Measurements from ENCODE around the gene KRT78.
A peak's percentile ranks its signal among the peaks of the same experiment; 100 is the strongest.

The KRT78 gene

DNA sequence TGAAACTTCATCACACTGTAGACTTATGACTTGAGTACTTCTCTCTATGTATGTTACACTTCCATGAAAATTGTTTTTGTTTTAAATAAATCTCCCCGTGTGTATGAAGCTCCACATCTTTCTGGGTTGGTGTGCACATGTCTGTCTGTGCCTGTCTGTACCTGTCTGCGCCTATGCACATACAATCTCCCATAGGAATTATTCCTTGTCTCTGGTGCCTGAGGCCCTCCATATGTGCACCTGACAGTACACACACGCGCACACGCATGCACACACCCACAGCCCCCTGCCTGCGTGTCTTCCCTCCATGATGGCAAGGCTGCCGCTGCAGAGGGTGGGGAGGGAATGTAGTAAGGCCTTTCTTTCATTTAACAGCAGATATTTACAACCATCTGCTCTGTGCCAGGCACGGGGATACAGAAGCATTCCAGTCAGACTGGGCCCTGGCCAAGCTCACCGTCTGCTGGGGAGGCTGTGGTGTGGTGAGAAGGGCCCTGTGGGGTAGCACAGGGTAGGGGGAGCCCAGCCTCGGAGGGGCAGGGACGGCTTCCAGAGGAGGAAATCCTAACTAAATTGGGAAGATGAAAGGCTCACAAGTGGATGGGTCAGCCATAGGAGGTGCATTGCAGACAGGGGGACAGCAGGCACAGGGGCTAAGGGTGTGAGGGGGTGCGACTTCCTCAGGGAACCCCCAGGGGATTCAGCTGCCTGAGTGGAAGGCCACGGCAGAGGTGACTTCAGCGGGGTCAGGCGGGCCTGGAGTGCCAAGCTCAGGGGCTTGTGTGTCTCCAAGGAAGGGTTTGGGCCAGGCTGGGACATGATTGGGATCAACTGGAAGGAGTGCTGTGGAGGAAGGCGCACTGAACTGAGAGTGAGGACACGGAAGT lies 30.0 kb upstream of the KRT78 start:
- Histone ChIP-seq H3K36me3 (ENCODE audit: insufficient read depth, low read length) (no peaks in the 10 kb centered on the region), H3K4me1 (ENCODE audit: insufficient read depth, low read length, poor library complexity, severe bottlenecking) (peaks cover 15% of the 10 kb centered on the region), H3K27me3 (ENCODE audit: insufficient read depth, low read length, poor library complexity, severe bottlenecking) (no peaks in the 10 kb centered on the region), H3K9me3 (ENCODE audit: insufficient read depth, low read depth, low read length) (no peaks in the 10 kb centered on the region), H2AFZ (ENCODE audit: low read length) (no peak overlapping the region), H3K4me3 (ENCODE audit: low read length, poor library complexity, severe bottlenecking) (no peak overlapping the region), H3F3A (ENCODE audit: low read depth) (no peaks in the 10 kb centered on the region), H3K9ac (ENCODE audit: low read depth, low read length, poor library complexity, severe bottlenecking) (peak overlapping the region; percentile 17), H3K9me2 (replicated peaks; ENCODE audit: low read depth, low read length) (no peaks in the 10 kb centered on the region), H4K20me1 (ENCODE audit: insufficient read depth, low read length, poor library complexity, severe bottlenecking) (no peaks in the 10 kb centered on the region), H3K4me2 (ENCODE audit: low read depth, low read length, poor library complexity, severe bottlenecking) (no peak overlapping the region), H3K79me2 (ENCODE audit: insufficient read depth, low read length) (no peaks in the 10 kb centered on the region)
- TF ChIP-seq, protein P1, sequence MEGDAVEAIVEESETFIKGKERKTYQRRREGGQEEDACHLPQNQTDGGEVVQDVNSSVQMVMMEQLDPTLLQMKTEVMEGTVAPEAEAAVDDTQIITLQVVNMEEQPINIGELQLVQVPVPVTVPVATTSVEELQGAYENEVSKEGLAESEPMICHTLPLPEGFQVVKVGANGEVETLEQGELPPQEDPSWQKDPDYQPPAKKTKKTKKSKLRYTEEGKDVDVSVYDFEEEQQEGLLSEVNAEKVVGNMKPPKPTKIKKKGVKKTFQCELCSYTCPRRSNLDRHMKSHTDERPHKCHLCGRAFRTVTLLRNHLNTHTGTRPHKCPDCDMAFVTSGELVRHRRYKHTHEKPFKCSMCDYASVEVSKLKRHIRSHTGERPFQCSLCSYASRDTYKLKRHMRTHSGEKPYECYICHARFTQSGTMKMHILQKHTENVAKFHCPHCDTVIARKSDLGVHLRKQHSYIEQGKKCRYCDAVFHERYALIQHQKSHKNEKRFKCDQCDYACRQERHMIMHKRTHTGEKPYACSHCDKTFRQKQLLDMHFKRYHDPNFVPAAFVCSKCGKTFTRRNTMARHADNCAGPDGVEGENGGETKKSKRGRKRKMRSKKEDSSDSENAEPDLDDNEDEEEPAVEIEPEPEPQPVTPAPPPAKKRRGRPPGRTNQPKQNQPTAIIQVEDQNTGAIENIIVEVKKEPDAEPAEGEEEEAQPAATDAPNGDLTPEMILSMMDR (conservative IDR thresholded peaks at IDR 0.05; ENCODE audit: low read length), result no peak
- TF ChIP-seq EZH2phosphoT487 (IDR thresholded peaks at IDR 0.05; ENCODE audit: borderline replicate concordance), result no peak

DNA sequence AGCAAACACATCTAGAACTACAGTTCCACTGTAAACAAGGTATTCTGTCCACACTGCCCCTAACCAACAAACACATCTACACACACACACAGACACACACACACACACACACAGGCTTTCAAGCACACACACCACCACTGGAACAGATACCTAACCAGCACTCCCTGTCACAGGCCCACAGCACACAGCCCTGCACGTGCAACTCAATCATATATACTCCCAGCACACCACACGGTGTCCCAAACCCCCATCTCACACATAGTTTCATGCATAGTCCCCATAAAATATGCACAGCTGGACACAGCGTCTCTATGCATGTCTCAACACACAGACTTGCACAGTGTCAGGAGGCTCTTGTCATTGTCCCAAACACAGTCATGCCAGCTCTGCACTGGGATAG lies 28.4 kb upstream of the KRT78 start:
- H2AFZ ChIP-seq (ENCODE audit: low read length), result no peak overlapping the region
- TF ChIP-seq, protein P1 (conservative IDR thresholded peaks at IDR 0.05; ENCODE audit: low read length), result no peak
- no peak for TF ChIP-seq EZH2phosphoT487 (IDR thresholded peaks at IDR 0.05; ENCODE audit: borderline replicate concordance)
- H3K36me3 ChIP-seq (ENCODE audit: insufficient read depth, low read length), result no peaks in the 10 kb centered on the region
- no peaks in the 10 kb centered on the region for H3F3A ChIP-seq (ENCODE audit: low read depth)
- no peak overlapping the region for H3K4me3 ChIP-seq (ENCODE audit: low read length, poor library complexity, severe bottlenecking)
- H3K27me3 ChIP-seq (ENCODE audit: insufficient read depth, low read length, poor library complexity, severe bottlenecking), result no peaks in the 10 kb centered on the region
- H3K79me2 ChIP-seq (ENCODE audit: insufficient read depth, low read length), result no peaks in the 10 kb centered on the region
- H3K9me3 ChIP-seq (ENCODE audit: insufficient read depth, low read depth, low read length), result no peaks in the 10 kb centered on the region
- peaks cover 24% of the 10 kb centered on the region for H3K4me1 ChIP-seq (ENCODE audit: insufficient read depth, low read length, poor library complexity, severe bottlenecking)
- H3K9me2 ChIP-seq (replicated peaks; ENCODE audit: low read depth, low read length), result no peaks in the 10 kb centered on the region
- H3K4me2 ChIP-seq (ENCODE audit: low read depth, low read length, poor library complexity, severe bottlenecking), result no peak overlapping the region
- no peak overlapping the region for H3K9ac ChIP-seq (ENCODE audit: low read depth, low read length, poor library complexity, severe bottlenecking)
- H4K20me1 ChIP-seq (ENCODE audit: insufficient read depth, low read length, poor library complexity, severe bottlenecking), result no peaks in the 10 kb centered on the region

DNA sequence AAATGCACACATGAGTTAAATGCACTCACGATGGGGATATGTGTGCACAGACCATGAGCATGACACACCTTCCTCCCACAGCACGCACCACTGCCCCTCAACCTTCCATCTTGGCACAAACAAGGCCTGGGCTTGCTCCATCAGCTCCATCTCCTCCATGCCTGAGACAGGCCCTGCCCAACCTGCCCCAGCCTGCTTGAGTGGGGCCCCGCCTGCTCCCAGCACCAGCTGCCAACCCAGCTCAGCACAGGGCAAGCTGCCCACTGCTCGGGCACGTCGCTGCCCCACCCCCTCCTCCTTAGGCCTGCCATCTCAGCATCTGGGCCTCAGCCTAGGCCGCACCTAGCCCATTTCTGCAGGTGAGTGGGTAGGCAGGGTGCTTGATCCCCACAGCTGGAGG lies 27.6 kb upstream of the KRT78 start:
- Histone ChIP-seq H3K4me1 (ENCODE audit: insufficient read depth, low read length, poor library complexity, severe bottlenecking) (peaks cover 27% of the 10 kb centered on the region), H3K9ac (ENCODE audit: low read depth, low read length, poor library complexity, severe bottlenecking) (no peak overlapping the region), H4K20me1 (ENCODE audit: insufficient read depth, low read length, poor library complexity, severe bottlenecking) (no peaks in the 10 kb centered on the region), H2AFZ (ENCODE audit: low read length) (no peak overlapping the region), H3K4me2 (ENCODE audit: low read depth, low read length, poor library complexity, severe bottlenecking) (no peak overlapping the region), H3K9me2 (replicated peaks; ENCODE audit: low read depth, low read length) (no peaks in the 10 kb centered on the region), H3K9me3 (ENCODE audit: insufficient read depth, low read depth, low read length) (no peaks in the 10 kb centered on the region), H3K36me3 (ENCODE audit: insufficient read depth, low read length) (no peaks in the 10 kb centered on the region), H3K27me3 (ENCODE audit: insufficient read depth, low read length, poor library complexity, severe bottlenecking) (no peaks in the 10 kb centered on the region), H3K4me3 (ENCODE audit: low read length, poor library complexity, severe bottlenecking) (no peak overlapping the region), H3F3A (ENCODE audit: low read depth) (no peaks in the 10 kb centered on the region), H3K79me2 (ENCODE audit: insufficient read depth, low read length) (no peaks in the 10 kb centered on the region)
- TF ChIP-seq EZH2phosphoT487 (IDR thresholded peaks at IDR 0.05; ENCODE audit: borderline replicate concordance), result no peak
- TF ChIP-seq, protein P1 (conservative IDR thresholded peaks at IDR 0.05; ENCODE audit: low read length), result no peak
